GM12878 (cell line): Measurements from ENCODE around the gene CD99. TPM values are rescaled to one million over a fixed set of nuclear protein-coding genes. Genes with fewer than 3 reads are reported as not detected.

Experiments
- ATAC-seq: fragments of 200-7000 bp; cut with Tn5 transposase; 3 replicates; pipeline ENCODE4 v1.9.1; 2020; ENCODE audit warnings: mild to moderate bottlenecking, moderate library complexity
- BruUV-seq: library from RNA; stranded (reverse); fragments of 400-500 nt; replicated peaks from 2 replicates; lab custom pipeline; 2021; lab: Mats Ljungman, UMichigan
- CTCF ChIA-PET: fragments of 300-600 bp; sonication (Branson Sonifier 250); formaldehyde crosslinking; extraction: SDS; loops from one replicate; lab custom pipeline; 2021; ENCODE audit warnings: inconsistent platforms; lab: Yijun Ruan, JAX
- POLR2A ChIA-PET: fragments of 350-600 bp; formaldehyde crosslinking; extraction: SDS; loops from one replicate; lab custom pipeline; 2021; ENCODE audit warnings: inconsistent platforms; lab: Charles Lee
- RAD21 ChIA-PET: fragments of 300-600 bp; sonication (Branson Sonifier 250); formaldehyde crosslinking; loops from one replicate; lab custom pipeline; 2023; ENCODE audit warnings: antibody characterized with exemption; ENCODE audit not compliant: unreplicated experiment; lab: Charles Lee
- SMC1A ChIA-PET: fragments of 300-600 bp; sonication (Branson Sonifier 250); formaldehyde crosslinking; loops from one replicate; lab custom pipeline; 2023; ENCODE audit not compliant: unreplicated experiment, uncharacterized antibody; lab: Charles Lee
- DNase-seq: peaks from one replicate; pipeline ENCODE4 v3.0.0-alpha.2; 2011; ENCODE audit warnings: low read depth, low spot score
- FAIRE-seq: peaks from 3 replicates; lab custom pipeline; 2011; peaks lifted over from hg19 to GRCh38; lab: Jason Lieb, UNC
- H2AFZ ChIP-seq: 2 replicates; pipeline ENCODE4 v1.6.0; 2011; ENCODE audit warnings: low read depth, low read length, control low read depth; ENCODE audit not compliant: control insufficient read depth
- H3K27ac ChIP-seq: 2 replicates; pipeline ENCODE4 v1.5.1; 2011; ENCODE audit warnings: control low read depth; ENCODE audit not compliant: control insufficient read depth, insufficient read depth
- H3K27me3 ChIP-seq, 2 experiments: replicated peaks in 1 of 2; 2 replicates each; pipeline versions ENCODE4 v1.6.0 to v1.6.1; 2011; ENCODE audit warnings: low read length in 1 of 2; ENCODE audit not compliant: control insufficient read depth in 2 of 2, insufficient read depth in 2 of 2
- H3K36me3 ChIP-seq, 2 experiments: 2 replicates each; pipeline ENCODE4 v1.5.1; 2011; ENCODE audit warnings: low read length in 1 of 2; ENCODE audit not compliant: control insufficient read depth in 2 of 2, insufficient read depth in 2 of 2
- H3K4me1 ChIP-seq: 2 replicates; pipeline ENCODE4 v1.6.1; 2011; ENCODE audit warnings: mild to moderate bottlenecking, low read length, moderate library complexity, mixed read lengths; ENCODE audit not compliant: control insufficient read depth, insufficient read depth
- H3K4me2 ChIP-seq: 2 replicates; pipeline ENCODE4 v1.6.0; 2011; ENCODE audit warnings: control low read depth; ENCODE audit not compliant: control insufficient read depth, insufficient read depth
- H3K4me3 ChIP-seq: fragments of 200-600 bp; sonication (generic); 2 replicates; pipeline ENCODE4 v1.5.1; 2016
- H3K79me2 ChIP-seq: 2 replicates; pipeline ENCODE4 v1.6.0; 2011; ENCODE audit warnings: low read length; ENCODE audit not compliant: control insufficient read depth, insufficient read depth
- H3K9ac ChIP-seq: 2 replicates; pipeline ENCODE4 v1.8.0; 2011; ENCODE audit warnings: low read length, control low read depth, mixed read lengths; ENCODE audit not compliant: control insufficient read depth, insufficient read depth
- H3K9me3 ChIP-seq: replicated peaks from 3 replicates; pipeline ENCODE4 v1.5.1; 2011; ENCODE audit warnings: mild to moderate bottlenecking, low read length; ENCODE audit not compliant: control insufficient read depth, insufficient read depth
- H4K20me1 ChIP-seq: 2 replicates; pipeline ENCODE4 v1.6.0; 2011; ENCODE audit not compliant: control insufficient read depth, insufficient read depth
- EED ChIP-seq: sonication (generic); IDR thresholded peaks from 2 replicates; pipeline ENCODE4 v1.6.1; 2016; ENCODE audit warnings: antibody characterized with exemption, low read depth
- EZH2 ChIP-seq: IDR thresholded peaks from 2 replicates; pipeline ENCODE4 v1.6.1; 2012; ENCODE audit warnings: low read depth, mild to moderate bottlenecking, control low read depth, inconsistent platforms, low read length, borderline replicate concordance; ENCODE audit not compliant: control insufficient read depth
- IRF3 ChIP-seq: fragments of 450-650 bp; IDR thresholded peaks from 2 replicates; pipeline ENCODE4 v1.6.1; 2014; ENCODE audit warnings: mild to moderate bottlenecking
- NFYA ChIP-seq: IDR thresholded peaks from 2 replicates; pipeline ENCODE4 v1.6.1; 2011; ENCODE audit warnings: low read depth, mild to moderate bottlenecking, low read length, improper control_type of control experiment, borderline replicate concordance
- NR2F1 ChIP-seq: fragments of 450-650 bp; conservative IDR thresholded peaks from 2 replicates; pipeline ENCODE4 v1.6.1; 2017; ENCODE audit warnings: mild to moderate bottlenecking
- NRF1 ChIP-seq: conservative IDR thresholded peaks from 2 replicates; pipeline ENCODE4 v1.6.1; 2011; ENCODE audit warnings: mild to moderate bottlenecking, low read depth, low read length, improper control_type of control experiment
- PRDM15 ChIP-seq: fragments of 450-650 bp; formaldehyde crosslinking; IDR thresholded peaks from 2 replicates; pipeline ENCODE4 v1.4.0; 2020; ENCODE audit warnings: mild to moderate bottlenecking, moderate library complexity
- SKIL ChIP-seq: fragments of 450-650 bp; IDR thresholded peaks from 2 replicates; pipeline ENCODE4 v1.6.1; 2017; ENCODE audit warnings: mild to moderate bottlenecking, low read depth, inconsistent platforms; ENCODE audit not compliant: poor library complexity, severe bottlenecking
- SMAD5 ChIP-seq: IDR thresholded peaks from 2 replicates; pipeline ENCODE4 v1.6.1; 2016; ENCODE audit warnings: antibody characterized with exemption, low read depth
- YBX1 ChIP-seq: fragments of 450-650 bp; IDR thresholded peaks from 2 replicates; pipeline ENCODE4 v1.6.1; 2016; ENCODE audit warnings: antibody characterized with exemption
- ZNF207 ChIP-seq: fragments of 450-650 bp; IDR thresholded peaks from 2 replicates; pipeline ENCODE4 v1.6.1; 2014; ENCODE audit warnings: antibody characterized with exemption, mild to moderate bottlenecking, borderline replicate concordance
- ZNF384 ChIP-seq: IDR thresholded peaks from 2 replicates; pipeline ENCODE4 v1.6.1; 2012; ENCODE audit warnings: low read depth, mild to moderate bottlenecking, low read length, improper control_type of control experiment, borderline replicate concordance
- ZNF592 ChIP-seq: fragments of 450-650 bp; IDR thresholded peaks from 2 replicates; pipeline ENCODE4 v1.6.1; 2017; ENCODE audit warnings: mild to moderate bottlenecking, moderate library complexity
- WGBS: methylation state at CpG from one replicate; pipeline ENCODE4 v1.1.6; 2016; ENCODE audit warnings: low lambda C conversion rate; ENCODE audit not compliant: insufficient replicate concordance, insufficient coverage; ENCODE audit errors: missing lambda C conversion rate; 5-methylcytosine and 5-hydroxymethylcytosine counted together
- in situ Hi-C: fragments of 300-500 bp; cut with MboI; formaldehyde crosslinking; loops from 9 replicates; pipeline ENCODE4 v1.14.3; 2018; ENCODE audit warnings: mixed read lengths
- intact Hi-C: fragments of 100-400 bp; cut with micrococcal nuclease; formaldehyde crosslinking; loops from one replicate; pipeline ENCODE4 v1.14.2; 2022; ENCODE audit not compliant: unreplicated experiment
- polyA plus RNA-seq, 11 experiments: library from polyadenylated mRNA; depleted of rRNA in 4 of 11; unstranded in 6 of 11; stranded (reverse) in 5 of 11; fragments of >200 nt; fragmentation: Nextera tagmentation in 4 of 11; fragmentation: Illumina TruSeq in 1 of 11; extraction: Ambion mirVana in 4 of 11; extraction: Trizol in 1 of 11; gene quantifications; 1 replicate in 1 of 11; 2 replicates in 10 of 11; pipeline versions ENCODE4 v1.2.1 to v1.2.3, GENCODE V29; 2011 to 2016; ENCODE audit warnings: inconsistent platforms in 2 of 11, missing spikeins in 2 of 11, low read depth in 1 of 11
- total RNA-seq, 4 experiments: library from RNA; depleted of rRNA in 3 of 4; stranded (reverse); fragments of >200 nt in 3 of 4; fragmentation: Illumina TruSeq in 1 of 4; extraction: Trizol in 1 of 4; gene quantifications; 2 replicates each; pipeline versions ENCODE4 v1.2.1 to v1.2.3, GENCODE V29; 2013 to 2021

CD99 gene
- total and polyA plus RNA-seq, 10 of the 15 experiments (the other 5 are each of a cell fraction or from before 2014, with no cell fraction given) = 24.8 to 242 (median 158) TPM

GRCh38 chrX:2656257-2656836, 34.7 kb upstream of the CD99 start:
- Histone ChIP-seq H3K27ac (no peak overlapping the region), H3K4me1 (no peaks in the 10 kb centered on the region), H3K36me3 (no peaks in the 10 kb centered on the region), H3K9ac (no peak overlapping the region), H2AFZ (no peak overlapping the region), H3K4me2 (no peak overlapping the region), H3K79me2 (no peaks in the 10 kb centered on the region), H3K9me3 (no peaks in the 10 kb centered on the region), H4K20me1 (no peaks in the 10 kb centered on the region), H3K4me3 (no peak overlapping the region), H3K27me3 (no peaks in the 10 kb centered on the region)
- no peak for DNase-seq
- POLR2A ChIA-PET = no interaction called here
- intact Hi-C loops (no loop called here), in situ Hi-C loops (no loop called here)
- 99% methylated on average over 7 of the region's 7 CpGs for WGBS
- SMC1A ChIA-PET = no interaction called here
- RAD21 ChIA-PET = no interaction called here
- no peak for FAIRE-seq
- CTCF ChIA-PET = no interaction called here
- no TSS peak for BruUV-seq
- ATAC-seq = no peak
- no peak for TF ChIP-seq NR2F1
- TF ChIP-seq NFYA = no peak
- no peak for TF ChIP-seq NRF1
- TF ChIP-seq EZH2 = no peak
- TF ChIP-seq EED = no peak
- no peak for TF ChIP-seq SMAD5
- TF ChIP-seq YBX1 = no peak
- TF ChIP-seq PRDM15 (CRISPR knock-in tag) = no peak
- TF ChIP-seq ZNF207 = no peak
- no peak for TF ChIP-seq ZNF592
- no peak for TF ChIP-seq IRF3
- no peak for TF ChIP-seq ZNF384
- no peak for TF ChIP-seq SKIL
